IPS-18c (cell line): ENCODE data around the gene TNKS2.
"Not testable (repeated sequence)": the region's sequence is repeated elsewhere in the genome, so short reads cannot be mapped to it uniquely, and the experiment has no call there.

Experiments
- H3K4me3 ChIP-seq: 2 replicates; pipeline ENCODE4 v1.7.0; 2013; ENCODE audit warnings: low read depth, mild to moderate bottlenecking, low read length, moderate library complexity; ENCODE audit not compliant: insufficient read depth
- H3K9me3 ChIP-seq: one replicate; pipeline ENCODE4 v1.6.1; 2013; ENCODE audit warnings: mild to moderate bottlenecking, low read length, moderate library complexity; ENCODE audit not compliant: control insufficient read depth, insufficient read depth

Gene TNKS2

DNA sequence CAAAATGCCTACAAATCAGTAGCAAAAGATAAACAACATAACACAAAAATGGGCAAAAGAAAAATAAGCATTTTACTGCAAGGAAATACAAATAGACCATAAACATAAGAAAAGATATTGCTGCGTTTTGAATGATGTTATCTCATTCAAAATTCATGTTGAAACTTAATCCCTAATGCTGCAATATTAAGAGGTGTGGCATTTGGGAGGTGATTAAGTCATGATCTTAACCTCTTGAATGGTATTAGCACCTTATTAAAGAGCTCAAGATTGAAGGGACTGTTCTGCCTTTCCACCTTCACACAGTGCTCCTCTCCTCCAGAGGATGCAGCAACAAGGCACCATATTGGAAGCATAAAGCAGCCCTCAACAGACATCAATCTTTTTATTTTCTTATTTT lies 12.4 kb upstream of the TNKS2 start:
- Histone ChIP-seq H3K4me3 (no peak overlapping the region), H3K9me3 (no peaks in the 10 kb centered on the region)

GRCh38 chr10:91787258-91787657 lies 11.0 kb upstream of the TNKS2 start:
- Histone ChIP-seq H3K9me3 (no peaks in the 10 kb centered on the region), H3K4me3 (no peak overlapping the region)

DNA sequence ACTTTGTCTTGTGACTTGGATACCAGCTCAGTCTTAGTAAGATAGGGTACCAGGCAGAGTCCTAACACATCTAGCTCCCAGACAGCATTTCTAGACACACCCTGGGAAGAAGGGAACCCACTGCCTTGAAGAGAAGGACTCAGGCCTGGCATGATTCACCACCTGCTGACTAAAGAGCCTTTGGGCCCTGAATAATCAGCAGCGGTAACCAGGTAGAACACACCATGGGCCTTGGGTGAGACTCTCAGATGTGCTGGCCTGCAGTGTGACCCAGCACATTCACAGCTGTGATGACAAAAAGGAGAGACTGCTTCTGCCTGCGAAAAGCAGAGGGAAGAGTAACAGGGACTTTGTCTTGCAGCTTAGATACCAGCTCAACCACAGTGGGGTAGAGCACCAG lies 10.4 kb upstream of the TNKS2 start:
- no peak overlapping the region for H3K4me3 ChIP-seq
- no peaks in the 10 kb centered on the region for H3K9me3 ChIP-seq

DNA sequence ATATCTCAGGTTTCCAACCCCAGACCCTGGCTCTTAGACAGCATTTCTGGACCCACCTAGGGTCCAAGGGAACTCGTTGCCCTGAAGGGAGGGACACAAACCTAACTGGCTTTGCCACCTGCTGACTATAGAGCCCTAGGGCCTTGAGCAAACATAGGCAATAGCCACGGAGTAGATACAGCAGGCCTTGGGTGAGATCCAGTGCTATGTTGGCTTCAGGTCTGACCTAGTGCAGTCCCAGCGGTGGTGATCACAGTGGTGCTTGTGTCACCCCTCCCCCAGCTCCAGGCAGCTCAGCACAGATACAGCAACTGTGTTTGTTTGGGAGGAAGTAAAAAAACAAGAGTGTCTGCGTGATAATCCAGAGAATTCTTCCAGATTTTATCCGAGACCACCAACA lies 9.7 kb upstream of the TNKS2 start:
- H3K9me3 ChIP-seq: no peaks in the 10 kb centered on the region
- no peak overlapping the region for H3K4me3 ChIP-seq

DNA sequence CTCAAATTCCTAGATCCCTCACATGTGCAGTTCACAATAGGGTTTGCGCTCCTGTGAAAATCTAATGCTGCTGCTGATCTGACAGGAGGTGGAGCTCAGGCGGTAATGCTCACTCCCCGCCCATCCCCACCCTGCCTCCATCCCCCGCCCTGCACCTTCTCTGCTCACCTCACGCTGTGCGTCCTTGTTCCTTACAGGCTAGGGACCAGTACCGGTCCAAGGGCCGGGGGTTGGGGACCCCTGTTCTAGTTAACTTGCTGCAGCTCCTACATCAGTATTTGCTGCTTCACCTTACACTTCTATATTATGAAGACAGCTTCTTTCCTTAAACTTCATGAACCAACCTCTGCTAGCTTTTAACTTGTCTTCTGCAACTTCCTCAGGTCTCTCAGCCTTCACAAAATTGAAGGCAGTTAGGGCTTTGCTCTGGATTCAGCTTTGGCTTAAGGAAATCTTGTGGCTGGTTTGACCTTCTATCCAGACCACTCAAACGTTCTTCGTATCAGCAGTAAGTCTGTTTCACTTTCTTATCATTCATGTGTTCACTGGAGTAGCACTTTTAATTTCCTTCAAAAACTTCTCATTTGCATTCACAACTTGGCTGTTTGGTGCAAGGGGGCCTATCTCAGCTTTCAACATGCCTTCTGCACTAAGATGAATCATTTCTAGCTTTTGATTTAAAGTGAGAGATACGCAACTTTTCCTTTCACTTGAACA lies 1.7 kb upstream of the TNKS2 start:
- H3K9me3 ChIP-seq: no peaks in the 10 kb centered on the region
- H3K4me3 ChIP-seq: peak overlapping the region; percentile 46

DNA sequence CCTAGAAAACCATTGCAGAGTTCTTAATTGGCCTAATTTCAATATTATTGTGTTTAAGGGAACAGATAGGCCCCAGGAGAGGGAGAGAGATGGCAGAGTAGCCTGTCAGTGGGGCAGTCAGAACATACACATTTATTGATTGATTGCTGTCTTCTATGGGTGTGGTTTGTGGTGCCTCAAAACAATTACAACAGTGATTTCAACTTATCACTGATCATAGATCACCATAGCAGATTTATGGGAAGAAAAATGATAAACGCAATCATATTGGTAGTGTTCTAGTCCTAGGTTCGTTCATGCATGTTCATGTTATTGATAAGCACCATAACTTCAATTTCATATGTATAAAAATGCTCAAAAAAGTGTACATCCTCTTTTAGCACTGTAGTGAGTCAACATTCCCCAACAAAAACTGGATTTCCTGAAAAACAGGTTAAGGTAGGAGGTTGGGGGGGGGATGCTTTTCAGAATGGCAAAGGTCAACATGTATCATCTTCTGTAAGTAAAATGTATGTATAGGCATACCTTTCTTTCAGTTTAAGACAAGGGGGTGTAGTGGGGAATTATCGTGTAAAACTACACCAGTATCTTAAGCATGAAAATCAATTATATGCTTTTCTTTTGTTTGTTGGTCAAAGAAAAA lies 1.1 kb upstream of the TNKS2 start:
- peak overlapping the region; percentile 73 for H3K4me3 ChIP-seq

GRCh38 chr10:91798649-91799611 lies 704 bp downstream of the TNKS2 start:
- Histone ChIP-seq H3K9me3 (no peaks in the 10 kb centered on the region), H3K4me3 (peak overlapping the region; percentile 73)

More for the DNA sequence above, 1.1 kb upstream of the TNKS2 start:
- no peaks in the 10 kb centered on the region for H3K9me3 ChIP-seq

- Histone ChIP-seq H3K9me3 (no peaks in the 10 kb centered on the region), H3K4me3 (peak overlapping the region; percentile 73)
Observed at GRCh38 chr10:91799612-91799975, 1.4 kb downstream of the TNKS2 start.

GRCh38 chr10:91800182-91800581 lies 2.0 kb downstream of the TNKS2 start:
- H3K4me3 ChIP-seq: peak overlapping the region; percentile 41
- no peaks in the 10 kb centered on the region for H3K9me3 ChIP-seq

DNA sequence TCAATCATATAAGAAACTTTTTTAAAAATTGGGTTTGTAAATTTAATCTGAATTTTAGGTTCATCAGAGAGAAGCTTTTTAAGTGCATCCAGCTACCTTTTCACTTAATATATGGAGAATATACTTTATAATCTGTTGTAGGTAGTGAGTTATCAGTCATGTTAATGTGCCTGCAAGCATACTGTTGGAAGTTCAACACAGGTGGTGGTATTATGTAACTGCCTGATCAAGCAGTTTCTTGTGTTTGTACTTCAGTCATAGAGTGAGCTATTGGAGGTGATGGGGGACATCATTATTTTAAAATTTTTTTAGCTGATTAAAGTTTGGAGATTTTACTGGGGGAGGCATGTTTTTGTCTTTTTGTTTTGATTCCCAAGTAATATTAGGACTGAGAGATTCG lies 2.5 kb downstream of the TNKS2 start:
- no peaks in the 10 kb centered on the region for H3K9me3 ChIP-seq
- H3K4me3 ChIP-seq: no peak overlapping the region

DNA sequence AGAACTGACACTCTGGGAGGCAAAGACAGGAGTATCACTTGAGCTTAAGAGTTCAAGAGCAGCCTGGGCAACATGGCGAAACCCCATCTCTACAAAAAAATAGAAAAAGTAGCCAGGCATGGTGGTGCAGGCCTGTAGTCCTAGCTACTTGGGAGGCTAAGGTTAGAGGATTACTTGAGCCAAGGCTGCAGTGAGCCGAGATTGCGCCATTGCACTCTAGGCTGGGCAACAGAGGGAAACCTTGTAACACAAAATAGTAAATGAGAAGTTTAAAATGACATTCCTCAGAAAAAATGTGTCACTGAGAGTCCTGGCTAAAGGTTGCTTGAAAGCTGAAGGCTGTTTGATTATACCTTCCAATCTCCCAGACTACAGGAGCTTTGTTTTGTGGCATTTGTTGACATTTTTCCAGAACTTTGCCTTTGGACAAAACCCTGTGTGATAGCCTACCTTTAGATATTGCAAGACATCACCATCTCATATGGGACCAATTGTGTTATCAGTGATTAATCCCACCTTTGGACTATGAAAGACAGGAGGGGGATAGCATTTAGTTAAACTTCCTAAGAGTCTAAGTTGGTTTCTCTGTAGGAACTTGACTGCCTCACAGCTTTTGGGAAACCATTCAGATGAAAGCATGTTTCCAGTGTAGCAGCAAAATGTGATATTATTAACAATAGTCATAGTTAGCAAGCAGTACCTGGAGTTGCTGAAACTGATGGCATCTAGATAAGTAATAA lies 5.3 kb downstream of the TNKS2 start:
- Histone ChIP-seq H3K4me3 (no peak overlapping the region), H3K9me3 (no peaks in the 10 kb centered on the region)

- no peak overlapping the region for H3K4me3 ChIP-seq
- no peaks in the 10 kb centered on the region for H3K9me3 ChIP-seq
Observed at GRCh38 chr10:91804126-91804510, 5.9 kb downstream of the TNKS2 start.

- H3K9me3 ChIP-seq: no peaks in the 10 kb centered on the region
- no peak overlapping the region for H3K4me3 ChIP-seq
Observed at GRCh38 chr10:91805110-91805838, 7.0 kb downstream of the TNKS2 start.

DNA sequence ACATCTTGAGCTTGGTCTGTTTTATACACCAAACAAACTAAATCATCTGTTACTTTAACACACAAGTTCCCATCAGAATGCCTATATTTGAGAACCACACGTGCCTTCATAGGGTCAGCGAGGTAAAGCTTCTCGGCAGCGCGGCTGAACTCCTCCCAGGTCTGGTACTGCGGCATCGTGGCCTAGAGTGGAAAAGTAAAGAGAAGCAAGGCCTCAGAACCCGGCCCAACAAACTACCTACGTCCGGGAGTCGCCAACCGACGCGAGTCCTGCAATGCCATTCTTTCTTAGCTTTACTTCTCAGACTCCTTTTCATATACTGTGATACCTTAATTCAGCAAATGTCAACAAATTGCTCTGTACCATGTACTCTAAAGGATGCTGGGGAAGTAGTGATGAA lies 9.0 kb downstream of the TNKS2 start:
- H3K4me3 ChIP-seq: not testable (repeated sequence)

GRCh38 chr10:91813251-91813650 lies 15.0 kb downstream of the TNKS2 start:
- Histone ChIP-seq H3K9me3 (no peaks in the 10 kb centered on the region), H3K4me3 (no peak overlapping the region)

More for the DNA sequence above, 9.0 kb downstream of the TNKS2 start:
- not testable (repeated sequence) for H3K9me3 ChIP-seq

DNA sequence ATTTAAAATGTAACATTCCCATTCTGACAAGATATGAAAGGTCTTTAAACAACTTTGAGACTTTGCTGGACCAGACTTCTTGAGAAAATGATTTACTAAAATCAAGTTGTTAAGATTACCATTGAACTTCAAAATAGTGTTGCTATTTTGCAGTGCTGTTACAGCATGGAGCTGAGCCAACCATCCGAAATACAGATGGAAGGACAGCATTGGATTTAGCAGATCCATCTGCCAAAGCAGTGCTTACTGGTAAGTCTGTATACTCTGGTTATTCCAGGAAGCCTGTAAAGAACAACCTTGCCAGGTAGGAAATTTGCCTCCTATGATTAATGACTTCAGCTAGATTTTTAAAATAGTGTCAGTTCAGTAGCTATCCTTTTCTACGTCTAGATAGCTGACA lies 18.8 kb downstream of the TNKS2 start:
- H3K4me3 ChIP-seq: no peak overlapping the region
- H3K9me3 ChIP-seq: no peaks in the 10 kb centered on the region

- Histone ChIP-seq H3K4me3 (no peak overlapping the region), H3K9me3 (no peaks in the 10 kb centered on the region)
Observed at GRCh38 chr10:91820144-91820543, 21.9 kb downstream of the TNKS2 start.
